Measurements from ENCODE around the gene GTF2A1.

GRCh38 chr14:81177225-81177624 lies 43.5 kb downstream of the GTF2A1 start:
- TF ChIP-seq CTCF (IDR thresholded peaks at IDR 0.05; ENCODE audit: low read depth, low read length, missing input control), result no peak
- TF ChIP-seq JUND (IDR thresholded peaks at IDR 0.05), result no peak
- TF ChIP-seq EGR1 (IDR thresholded peaks at IDR 0.05; ENCODE audit: low read depth in 2 of 2), result no peak
- no peak for TF ChIP-seq RAD21 (IDR thresholded peaks at IDR 0.05)
- no peak for TF ChIP-seq TAF1 (conservative IDR thresholded peaks at IDR 0.05)
- TF ChIP-seq FOXA1 (IDR thresholded peaks at IDR 0.05), result no peak
- TF ChIP-seq SP1 (IDR thresholded peaks at IDR 0.05), result no peak
- TF ChIP-seq REST (IDR thresholded peaks at IDR 0.05), result no peak
- peak; percentile 71 for TF ChIP-seq YY1 (IDR thresholded peaks at IDR 0.05)
- TF ChIP-seq ZBTB33 (IDR thresholded peaks at IDR 0.05), result no peak
- TF ChIP-seq ATF3 (IDR thresholded peaks at IDR 0.05), result no peak
- no peak for TF ChIP-seq MAX (IDR thresholded peaks at IDR 0.05)
- no peak for TF ChIP-seq GABPA (IDR thresholded peaks at IDR 0.05 in 1 of 2, conservative IDR thresholded peaks at IDR 0.05 in 1 of 2)
